HUES48 (cell line): ENCODE results near the gene METTL16.

Experiments used
- H3K27ac ChIP-seq: one replicate; pipeline ENCODE4 v1.7.0; 2013; ENCODE audit warnings: low read depth, low read length, inconsistent platforms
- H3K27me3 ChIP-seq: 2 replicates; pipeline ENCODE4 v1.6.1; 2013; ENCODE audit warnings: mild to moderate bottlenecking, low read length; ENCODE audit not compliant: control insufficient read depth, insufficient read depth
- H3K36me3 ChIP-seq: 2 replicates; pipeline ENCODE4 v1.6.1; 2013; ENCODE audit warnings: low read length; ENCODE audit not compliant: control insufficient read depth, insufficient read depth
- H3K4me1 ChIP-seq: 2 replicates; pipeline ENCODE4 v1.6.1; 2013; ENCODE audit warnings: mild to moderate bottlenecking, low read length; ENCODE audit not compliant: control insufficient read depth, insufficient read depth
- H3K4me3 ChIP-seq: 2 replicates; pipeline ENCODE4 v1.5.1; 2013; ENCODE audit warnings: mild to moderate bottlenecking, low read depth, low read length
- H3K9ac ChIP-seq: 2 replicates; pipeline ENCODE4 v1.6.1; 2013; ENCODE audit warnings: mild to moderate bottlenecking, low read depth, low read length, moderate library complexity
- H3K9me3 ChIP-seq: 2 replicates; pipeline ENCODE4 v1.6.1; 2013; ENCODE audit warnings: low read length; ENCODE audit not compliant: control insufficient read depth, insufficient read depth

METTL16 gene

DNA sequence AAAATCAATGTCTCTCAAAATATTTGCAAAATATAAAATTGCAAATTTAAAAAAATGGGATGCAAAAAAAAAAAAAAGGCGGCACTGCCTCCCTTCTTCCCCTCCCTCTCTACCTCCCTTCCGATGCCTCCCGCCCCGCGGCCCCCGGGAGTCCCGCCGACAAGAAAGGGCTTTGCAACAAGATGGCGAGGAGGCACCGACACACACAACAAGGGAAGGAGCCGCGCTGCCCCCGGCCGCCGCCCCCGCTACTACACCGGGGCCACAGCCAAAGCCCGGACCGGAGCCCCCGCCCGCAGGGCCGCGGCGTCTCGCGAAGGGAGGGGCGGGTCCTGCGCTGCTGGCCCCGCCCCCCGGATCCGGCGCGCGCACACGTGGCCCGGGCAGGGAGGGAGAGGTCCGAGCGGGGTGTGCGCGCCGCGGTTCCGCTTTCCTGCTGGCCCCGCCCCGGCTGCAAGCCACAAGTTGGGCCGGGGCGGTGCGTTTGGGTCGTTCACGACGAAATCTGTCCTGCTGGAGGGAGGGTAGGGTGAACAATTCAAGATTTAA is 110.7 kb downstream of the METTL16 start, which contains the start of gene MNT:
MNT (minus strand) TSS at position 184 of the 549 bp plus-strand sequence. CDS start 348 bp downstream, outside the sequence.
- Histone ChIP-seq H3K9ac (peak within 1 kb of the TSS; percentile 84), H3K4me1 (peaks cover 34% of the 10 kb centered on the region), H3K27me3 (no peaks in the 10 kb centered on the region), H3K27ac (peak within 1 kb of the TSS; percentile 99), H3K9me3 (no peaks in the 10 kb centered on the region), H3K4me3 (peak within 1 kb of the TSS; percentile 95), H3K36me3 (no peaks in the 10 kb centered on the region)

DNA sequence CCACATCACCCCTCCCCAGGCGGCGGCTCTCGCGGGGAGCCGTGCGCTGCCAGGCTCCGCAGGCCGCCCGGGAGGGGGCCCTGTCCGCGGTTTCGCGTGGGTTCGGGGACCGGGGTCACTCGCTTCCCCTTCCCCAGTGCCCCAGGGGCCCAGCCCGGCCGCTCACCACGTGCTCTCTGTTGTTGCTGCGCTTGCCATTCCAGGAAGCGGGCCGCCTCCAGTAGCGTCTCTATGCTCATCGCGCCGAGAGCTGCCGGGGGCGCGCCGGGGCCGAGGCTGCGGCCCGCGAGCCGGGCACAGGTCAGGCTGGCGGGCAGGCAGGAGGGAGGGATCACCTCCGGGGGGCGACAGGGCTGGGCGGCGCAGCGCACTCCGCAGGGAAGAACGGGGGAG is 111.2 kb downstream of the METTL16 start:
- H3K4me1 ChIP-seq = peaks cover 39% of the 10 kb centered on the region

GRCh38 chr17:2399572-2400473 is 111.9 kb downstream of the METTL16 start:
- Histone ChIP-seq H3K27ac (peak overlapping the region; percentile 99), H3K36me3 (no peaks in the 10 kb centered on the region), H3K9ac (peak overlapping the region; percentile 96), H3K4me3 (peak overlapping the region; percentile 95), H3K9me3 (no peaks in the 10 kb centered on the region), H3K27me3 (no peaks in the 10 kb centered on the region), H3K4me1 (peaks cover 41% of the 10 kb centered on the region)

More for the DNA sequence above, 111.2 kb downstream of the METTL16 start:
- no peaks in the 10 kb centered on the region for H3K36me3 ChIP-seq
- no peaks in the 10 kb centered on the region for H3K9me3 ChIP-seq
- H3K27me3 ChIP-seq = no peaks in the 10 kb centered on the region
- peak overlapping the region; percentile 99 for H3K27ac ChIP-seq
- H3K9ac ChIP-seq = peak overlapping the region; percentile 80
- peak overlapping the region; percentile 95 for H3K4me3 ChIP-seq

DNA sequence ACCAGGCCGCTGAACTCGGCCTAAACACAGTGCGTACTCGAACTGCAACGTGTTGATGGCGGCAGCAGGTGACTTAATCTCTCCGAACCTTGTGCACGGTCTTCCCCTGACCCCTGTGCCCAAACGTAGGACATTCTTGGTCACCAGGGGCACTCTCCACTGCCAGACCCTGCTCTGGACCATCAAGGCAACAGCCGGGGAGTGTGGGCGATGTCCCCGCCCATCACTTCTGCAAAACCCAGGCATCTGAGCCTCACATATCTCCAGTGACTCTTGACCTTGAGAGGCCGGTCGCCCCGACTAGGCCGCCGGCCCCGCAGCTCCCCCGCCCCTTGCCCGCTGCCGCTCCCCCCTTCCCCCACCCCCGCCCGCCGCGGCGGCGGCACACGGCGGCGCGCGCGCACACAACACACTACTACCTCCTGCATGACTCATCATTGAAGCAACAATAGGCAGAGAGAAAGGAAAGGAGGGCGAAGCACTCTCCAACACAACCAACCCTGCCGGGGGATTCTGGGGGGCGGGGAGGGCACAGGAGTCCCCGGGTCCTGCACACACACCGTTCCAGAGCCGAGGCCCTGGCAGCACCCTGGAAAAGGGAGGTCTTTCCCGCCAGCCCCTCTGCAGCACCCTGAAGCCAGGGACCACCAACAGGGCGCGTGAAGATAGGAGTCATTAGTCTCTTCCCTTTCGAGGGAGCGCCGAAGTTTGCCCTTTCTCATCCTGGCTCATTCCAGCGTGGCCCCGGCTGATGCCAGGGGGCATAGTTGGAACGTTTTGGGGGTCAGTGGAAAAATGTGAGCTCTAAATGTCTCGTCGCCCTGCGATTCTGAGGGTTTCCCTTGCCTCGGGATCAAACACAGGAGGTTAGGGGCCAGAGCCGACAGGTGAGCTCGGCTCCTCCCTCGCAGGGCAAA is 112.8 kb downstream of the METTL16 start:
- Histone ChIP-seq H3K4me1 (peaks cover 45% of the 10 kb centered on the region), H3K27ac (peak overlapping the region; percentile 99), H3K36me3 (no peaks in the 10 kb centered on the region), H3K27me3 (no peaks in the 10 kb centered on the region), H3K9ac (peak overlapping the region; percentile 96), H3K9me3 (no peaks in the 10 kb centered on the region), H3K4me3 (peak overlapping the region; percentile 95)

- H3K4me1 ChIP-seq = peaks cover 45% of the 10 kb centered on the region
- H3K27ac ChIP-seq = peak overlapping the region; percentile 99
- H3K9me3 ChIP-seq = no peaks in the 10 kb centered on the region
- H3K4me3 ChIP-seq = peak overlapping the region; percentile 95
- H3K9ac ChIP-seq = peak overlapping the region; percentile 82
- no peaks in the 10 kb centered on the region for H3K36me3 ChIP-seq
- no peaks in the 10 kb centered on the region for H3K27me3 ChIP-seq
These were observed 113.5 kb downstream of the METTL16 start for GRCh38 chr17:2398182-2398581.

DNA sequence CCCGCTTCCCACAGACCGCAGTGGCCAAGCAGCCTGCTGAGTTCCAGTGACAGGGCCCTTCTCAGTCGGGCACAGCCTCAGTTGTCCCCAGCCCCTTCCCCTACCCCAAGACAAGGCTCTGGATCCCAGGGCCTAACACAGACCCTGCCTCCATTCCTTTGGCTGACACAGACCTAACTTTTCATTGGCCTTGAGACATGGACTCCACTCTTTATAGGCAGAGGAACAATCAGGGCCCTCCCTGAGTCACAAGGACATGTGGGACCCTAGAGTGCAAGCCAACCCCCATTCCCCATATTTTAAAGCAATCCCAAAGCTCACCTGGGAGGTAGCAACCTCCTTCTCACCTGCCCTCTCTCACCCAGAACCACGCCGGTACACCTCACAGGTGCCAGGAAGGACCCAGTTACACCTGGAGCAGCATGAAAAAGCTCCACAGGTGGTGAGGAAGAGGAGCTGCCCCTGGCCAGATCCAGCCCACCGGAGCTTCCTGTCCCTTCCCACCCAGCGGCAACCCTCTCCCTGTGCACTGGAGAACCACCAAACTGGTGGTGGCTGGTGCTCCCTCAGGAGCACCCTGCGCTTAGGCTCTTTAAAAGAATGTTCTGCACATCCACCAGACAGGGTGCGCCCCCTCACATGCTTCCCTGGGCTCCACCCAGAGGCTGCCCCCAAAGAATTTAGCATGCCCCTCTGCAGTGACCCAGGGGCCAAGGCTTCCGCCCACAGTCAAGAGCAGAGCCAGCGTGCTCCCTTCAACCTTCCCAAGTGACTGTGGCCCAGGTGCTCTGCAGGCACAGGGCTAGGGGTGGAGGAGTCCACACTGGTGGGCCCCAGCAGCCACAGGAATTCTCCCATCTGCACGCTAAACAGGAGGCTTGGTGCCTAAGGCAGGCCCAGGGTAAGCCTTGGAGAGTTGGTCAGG is 114.2 kb downstream of the METTL16 start:
- H3K9me3 ChIP-seq = no peaks in the 10 kb centered on the region
- H3K4me1 ChIP-seq = peaks cover 40% of the 10 kb centered on the region
- no peak overlapping the region; the same call in 1 of the 2 replicates for H3K9ac ChIP-seq
- H3K27me3 ChIP-seq = no peaks in the 10 kb centered on the region
- peak overlapping the region; percentile 85 for H3K27ac ChIP-seq
- no peaks in the 10 kb centered on the region for H3K36me3 ChIP-seq
- H3K4me3 ChIP-seq = peak overlapping the region; percentile 55; the same call in 1 of the 2 replicates

GRCh38 chr17:2396568-2397246 is 115.0 kb downstream of the METTL16 start:
- Histone ChIP-seq H3K4me1 (peaks cover 36% of the 10 kb centered on the region), H3K9ac (no peak overlapping the region; the same call in 1 of the 2 replicates), H3K4me3 (peak overlapping the region; percentile 55), H3K36me3 (no peaks in the 10 kb centered on the region), H3K27me3 (no peaks in the 10 kb centered on the region), H3K27ac (peak overlapping the region; percentile 85), H3K9me3 (no peaks in the 10 kb centered on the region)

DNA sequence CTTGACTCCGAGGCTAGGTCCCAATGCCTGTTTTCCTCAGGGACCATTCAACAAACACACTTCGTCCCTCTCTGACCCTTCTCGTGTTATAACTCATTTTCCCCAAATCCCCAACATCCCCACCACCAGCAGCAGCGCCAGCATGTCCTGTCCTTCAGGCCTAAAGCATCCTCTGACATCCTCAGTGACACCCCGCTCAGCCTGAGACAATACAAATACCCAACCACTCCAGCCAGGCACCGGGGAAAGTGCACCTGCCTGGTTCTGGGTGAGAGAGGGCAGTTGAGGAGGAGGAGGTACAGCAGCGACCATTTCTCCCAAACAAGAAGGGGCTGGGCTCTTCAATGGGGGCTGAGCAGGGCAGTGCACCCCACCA is 115.5 kb downstream of the METTL16 start:
- Histone ChIP-seq H3K9ac (no peak overlapping the region), H3K4me1 (peaks cover 36% of the 10 kb centered on the region)

GRCh38 chr17:2395258-2396181 is 116.2 kb downstream of the METTL16 start:
- Histone ChIP-seq H3K4me1 (peaks cover 36% of the 10 kb centered on the region), H3K9ac (no peak overlapping the region), H3K4me3 (no peak overlapping the region), H3K9me3 (no peaks in the 10 kb centered on the region), H3K27ac (peak overlapping the region; percentile 85), H3K27me3 (no peaks in the 10 kb centered on the region), H3K36me3 (0 out of 2 replicates have a peak, but pooled peaks cover under 1% of the 10 kb centered on the region)

More for the DNA sequence above, 115.5 kb downstream of the METTL16 start:
- Histone ChIP-seq H3K9me3 (no peaks in the 10 kb centered on the region), H3K27me3 (no peaks in the 10 kb centered on the region), H3K27ac (peak overlapping the region; percentile 85), H3K36me3 (no peaks in the 10 kb centered on the region), H3K4me3 (peak overlapping the region; percentile 55)
